ENCODE results near the gene PHC1.
"Not testable (repeated sequence)": the region's sequence is repeated elsewhere in the genome, so short reads cannot be mapped to it uniquely, and the experiment has no call there.

GRCh38 chr12:8919643-8920042, 5.3 kb downstream of the PHC1 start:
- not testable (repeated sequence) for TF ChIP-seq CTCF (IDR thresholded peaks at IDR 0.05); EP300 (IDR thresholded peaks at IDR 0.05; ENCODE audit: low read depth); POLR2A (IDR thresholded peaks at IDR 0.05); POLR2AphosphoS5 (IDR thresholded peaks at IDR 0.05)

Measured in transverse colon (tissue), 4 donors.